Spleen (tissue), 11 donors: ENCODE data around the gene YLPM1. TPM values are rescaled to one million over a fixed set of nuclear protein-coding genes. Genes with fewer than 3 reads are reported as not detected.

ENCODE experiments used
- DNase-seq: peaks from one replicate; pipeline ENCODE4 v3.0.0-alpha.2; 2020
- H3K27ac ChIP-seq, 8 donors: fragments of 200-600 bp; sonication (generic) in 7 of 8; 1 replicate in 4 of 8; 2 replicates in 4 of 8; pipeline versions ENCODE4 v1.5.0 to v1.8.0; 2016 to 2021; ENCODE audit warnings: inconsistent platforms in 4 of 8, mild to moderate bottlenecking in 4 of 8, moderate library complexity in 1 of 8
- H3K27me3 ChIP-seq, 7 donors: fragments of 200-600 bp; sonication (generic) in 6 of 7; replicated peaks in 1 of 7; 1 replicate in 4 of 7; 2 replicates in 3 of 7; pipeline versions ENCODE4 v1.5.0 to v1.8.0; 2016 to 2021; ENCODE audit warnings: inconsistent platforms in 3 of 7, mild to moderate bottlenecking in 1 of 7
- H3K36me3 ChIP-seq, 6 donors: fragments of 200-600 bp; sonication (generic) in 5 of 6; 1 replicate in 4 of 6; 2 replicates in 2 of 6; pipeline versions ENCODE4 v1.5.0 to v1.8.0; 2016 to 2021; ENCODE audit warnings: inconsistent platforms in 2 of 6
- H3K4me1 ChIP-seq, 6 donors: fragments of 200-600 bp; sonication (generic) in 5 of 6; 1 replicate in 3 of 6; 2 replicates in 3 of 6; pipeline versions ENCODE4 v1.5.0 to v1.8.0; 2016 to 2021; ENCODE audit warnings: inconsistent platforms in 3 of 6
- H3K4me3 ChIP-seq, 8 donors: fragments of 200-600 bp; sonication (generic) in 7 of 8; 1 replicate in 4 of 8; 2 replicates in 4 of 8; pipeline versions ENCODE4 v1.5.0 to v1.8.0; 2016 to 2021; ENCODE audit warnings: inconsistent platforms in 4 of 8, mild to moderate bottlenecking in 4 of 8, moderate library complexity in 2 of 8
- H3K9me3 ChIP-seq, 8 donors: fragments of 200-600 bp; sonication (generic) in 7 of 8; 1 replicate in 4 of 8; 2 replicates in 4 of 8; pipeline versions ENCODE4 v1.5.0 to v1.8.0; 2016 to 2021; ENCODE audit warnings: inconsistent platforms in 4 of 8
- CTCF ChIP-seq, 11 experiments: fragments of 200-600 bp in 7 of 11; fragments of 450-650 bp in 4 of 11; sonication (generic) in 4 of 11; IDR thresholded peaks in 8 of 11; conservative IDR thresholded peaks in 3 of 11; 1 replicate in 7 of 11; 2 replicates in 4 of 11; pipeline versions ENCODE4 v1.4.0 to v1.8.0; 2016 to 2021; ENCODE audit warnings: antibody characterized with exemption in 11 of 11, inconsistent platforms in 4 of 11, mild to moderate bottlenecking in 1 of 11
- POLR2A ChIP-seq, 3 donors: fragments of 450-650 bp; IDR thresholded peaks; one replicate each; pipeline ENCODE4 v1.5.1; 2017; ENCODE audit warnings: antibody characterized with exemption in 3 of 3, mild to moderate bottlenecking in 1 of 3
- POLR2AphosphoS5 ChIP-seq, 3 donors: sonication (generic); formaldehyde crosslinking; IDR thresholded peaks; one replicate each; pipeline ENCODE4 v1.5.1; 2017; ENCODE audit warnings: antibody characterized with exemption in 3 of 3
- WGBS, 5 donors: extraction: QIAGEN DNeasy Blood & Tissue Kit in 3 of 5; methylation state at CpG; one replicate each; pipeline versions ENCODE4 v1.1.5 to v1.1.7; 2013 to 2018; 5-methylcytosine and 5-hydroxymethylcytosine counted together
- intact Hi-C: fragments of 100-400 bp; cut with DNase I; formaldehyde crosslinking; loops from one replicate; pipeline ENCODE4 v1.15.0; 2023; ENCODE audit warnings: low total_unique reads
- polyA plus RNA-seq, 3 donors: library from polyadenylated mRNA; stranded (reverse); fragments of 200-250 nt; gene quantifications; one replicate each; pipeline ENCODE4 v1.2.1, GENCODE V29; 2013
- total RNA-seq, 7 donors: library from RNA; depleted of rRNA in 3 of 7; stranded (reverse); fragments of >200 nt in 3 of 7; fragmentation: NEBNext Ultra II Directional in 4 of 7; extraction: Animal tissue kit (Norgen Biotek cat#: 25700) in 4 of 7; gene quantifications; one replicate each; pipeline versions ENCODE4 v1.1.0 to v1.2.1, GENCODE V29; 2016 to 2021
- donor health status: healthy with polysubstance abuse.
- donor health status: DM: no; HTN: no; CAD: no; lungs with moderate emphysema.
- donor health status: DM: no; HTN: no; CAD: no.
- donor health status: Bipolar disorder and iron deficiency.
- donor health status: healthy.
- donor health status: DM: no; HTN: no; CAD: no.
- donor health status: DM: yes; HTN: yes; CAD: no.

The YLPM1 gene
- total and polyA plus RNA-seq, 10 donors = 12.1 to 100 (median 71.1) TPM

- 79 to 87% (median 84%) methylated on average over 3 of the region's 3 CpGs for WGBS, 5 donors
- H3K27me3 ChIP-seq = no peaks in the 10 kb centered on the region
- peaks cover 0 to 81% (median 44%) of the 10 kb centered on the region in 6 donors for H3K36me3 ChIP-seq
- H3K4me3 ChIP-seq = no peak overlapping the region
- peaks cover 0 to 21% (median 0%) of the 10 kb centered on the region in 6 donors for H3K4me1 ChIP-seq
- TF ChIP-seq CTCF (IDR thresholded peaks at IDR 0.05 in 8 of 11, conservative IDR thresholded peaks at IDR 0.05 in 3 of 11) (no peak), POLR2AphosphoS5 (IDR thresholded peaks at IDR 0.05) (no peak), POLR2A (IDR thresholded peaks at IDR 0.05) (no peak)
- H3K27ac ChIP-seq = no peak overlapping the region
- intact Hi-C loops = loop anchor here (10.0 kb wide), 1 partner anchor 186 kb away; the partner anchor contains the start of gene LTBP2
- H3K9me3 ChIP-seq = no peaks in the 10 kb centered on the region
- no peak for DNase-seq
These were observed 37.7 kb downstream of the YLPM1 start for GRCh38 chr14:74800780-74801179.

- TF ChIP-seq POLR2A (IDR thresholded peaks at IDR 0.05) (no peak), CTCF (IDR thresholded peaks at IDR 0.05 in 8 of 11, conservative IDR thresholded peaks at IDR 0.05 in 3 of 11) (no peak), POLR2AphosphoS5 (IDR thresholded peaks at IDR 0.05) (no peak)
- H3K9me3 ChIP-seq = no peaks in the 10 kb centered on the region
- no peak overlapping the region for H3K27ac ChIP-seq
- no peaks in the 10 kb centered on the region for H3K27me3 ChIP-seq
- DNase-seq = no peak
- peaks cover 0 to 81% (median 44%) of the 10 kb centered on the region in 6 donors for H3K36me3 ChIP-seq
- no peak overlapping the region for H3K4me3 ChIP-seq
- intact Hi-C loops = loop anchor here (10.0 kb wide), 1 partner anchor 187 kb away; the partner anchor contains the start of gene LTBP2
- WGBS, 5 donors = 74 to 92% (median 83%) methylated on average over 3 of the region's 3 CpGs
- peaks cover 0 to 15% (median 0%) of the 10 kb centered on the region in 6 donors for H3K4me1 ChIP-seq
These were observed 38.3 kb downstream of the YLPM1 start for GRCh38 chr14:74801396-74801795.

GRCh38 chr14:74804219-74804825 lies 41.2 kb downstream of the YLPM1 start:
- no peak overlapping the region for H3K27ac ChIP-seq
- no peak for DNase-seq

More at GRCh38 chr14:74804219-74804825, 41.2 kb downstream of the YLPM1 start:
- Histone ChIP-seq H3K36me3 (peaks cover 0 to 85% (median 41%) of the 10 kb centered on the region in 6 donors), H3K9me3 (no peaks in the 10 kb centered on the region), H3K4me1 (peaks cover 0 to 15% (median 0%) of the 10 kb centered on the region in 6 donors), H3K27me3 (no peaks in the 10 kb centered on the region), H3K4me3 (no peak overlapping the region)
- no peak for TF ChIP-seq POLR2A (IDR thresholded peaks at IDR 0.05)
- peak in 9 of 11 experiments; percentile 34 to 58 (median 43) for TF ChIP-seq CTCF (IDR thresholded peaks at IDR 0.05 in 8 of 11, conservative IDR thresholded peaks at IDR 0.05 in 3 of 11)
- TF ChIP-seq POLR2AphosphoS5 (IDR thresholded peaks at IDR 0.05) = no peak
- intact Hi-C loops = loop anchor here (10.0 kb wide), 1 partner anchor 190 kb away; the partner anchor contains the start of gene LTBP2
- 94 to 98% (median 95%) methylated on average over 4 of the region's 4 CpGs for WGBS, 5 donors
